M059J (cell line): ENCODE measurements around the gene TAGLN3. TPM values are rescaled to one million over a fixed set of nuclear protein-coding genes. Genes with fewer than 3 reads are reported as not detected.
A peak's percentile ranks its signal among the peaks of the same experiment; 100 is the strongest.
"Not testable (repeated sequence)": the region's sequence is repeated elsewhere in the genome, so short reads cannot be mapped to it uniquely, and the experiment has no call there.

ENCODE experiments used
- DNase-seq: peaks from one replicate; pipeline ENCODE4 v3.0.0-alpha.2; 2012; ENCODE audit warnings: low read depth
- total RNA-seq: library from RNA; depleted of rRNA; stranded (reverse); fragments of >200 nt; shearing (Covaris generic); gene quantifications from 2 replicates; pipeline ENCODE4 v1.2.3, GENCODE V29; 2014

TAGLN3 gene
- total RNA-seq, 1 experiment from 2014 or later, result 3.2 TPM

GRCh38 chr3:112010636-112011035, 11.9 kb downstream of the TAGLN3 start:
- DNase-seq, result no peak

GRCh38 chr3:112011376-112011940, 12.7 kb downstream of the TAGLN3 start:
- DNase-seq, result no peak

GRCh38 chr3:112012205-112012992, 13.7 kb downstream of the TAGLN3 start:
- no peak for DNase-seq

GRCh38 chr3:112013058-112013783, 14.5 kb downstream of the TAGLN3 start:
- DNase-seq, result peak; percentile 70

- no peak for DNase-seq
Measured at GRCh38 chr3:112013784-112014143, 15.0 kb downstream of the TAGLN3 start.

DNA sequence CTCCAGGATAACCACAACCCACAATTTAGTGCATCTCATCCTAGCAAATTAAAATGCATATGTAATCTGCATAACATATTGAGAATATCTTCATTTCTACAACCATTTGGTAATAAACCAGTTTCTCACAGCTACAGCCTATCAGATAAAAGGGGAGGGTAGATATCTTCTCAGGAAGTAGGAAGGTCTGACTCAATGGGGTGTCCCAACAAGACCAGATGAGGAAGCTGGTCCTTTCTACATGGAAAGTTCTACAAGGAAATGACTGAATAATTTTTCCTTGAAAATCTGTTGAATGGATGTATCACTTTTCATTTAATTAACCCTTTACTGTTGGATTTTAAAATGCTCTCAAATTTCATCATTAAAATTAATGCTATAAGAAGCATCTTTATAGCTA, 18.4 kb downstream of the TAGLN3 start:
- no peak for DNase-seq

DNA sequence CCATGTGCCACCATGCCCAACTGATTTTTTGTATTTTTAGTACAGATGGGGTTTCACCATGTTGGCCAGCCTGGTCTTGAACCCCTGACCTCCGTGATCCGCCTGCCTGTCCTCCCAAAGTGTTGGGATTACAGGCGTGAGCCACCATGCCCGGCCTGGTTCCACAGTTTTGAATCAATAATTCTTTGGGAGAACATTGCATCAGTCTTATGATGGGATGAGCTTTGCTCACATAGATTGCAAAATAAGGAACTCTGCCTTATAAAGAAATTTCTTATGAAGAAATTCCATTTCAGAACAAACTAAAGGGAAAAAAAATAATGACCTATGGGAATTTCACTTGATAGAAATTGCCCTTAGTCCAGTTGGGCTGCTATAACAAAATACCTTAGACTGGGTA, 20.0 kb downstream of the TAGLN3 start:
- no peak for DNase-seq

DNA sequence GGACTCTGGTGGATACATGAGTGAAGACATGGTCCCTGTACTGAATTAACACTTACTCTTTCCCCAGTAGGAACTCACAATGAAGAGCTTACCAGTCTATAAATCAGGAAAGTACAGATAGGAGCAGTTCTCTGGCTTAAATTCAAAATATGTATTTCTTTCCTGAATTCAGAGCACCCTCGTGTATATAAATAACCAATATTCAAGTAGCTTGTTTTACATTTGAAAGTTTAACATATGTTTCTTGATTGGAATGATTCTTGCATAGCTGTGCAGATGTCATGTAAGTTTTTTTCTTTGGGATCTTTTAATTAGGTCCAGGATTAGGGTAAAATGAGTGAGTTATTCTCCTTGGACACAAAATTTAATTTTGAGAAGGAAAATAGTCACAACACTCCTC, 21.0 kb downstream of the TAGLN3 start:
- no peak for DNase-seq

DNA sequence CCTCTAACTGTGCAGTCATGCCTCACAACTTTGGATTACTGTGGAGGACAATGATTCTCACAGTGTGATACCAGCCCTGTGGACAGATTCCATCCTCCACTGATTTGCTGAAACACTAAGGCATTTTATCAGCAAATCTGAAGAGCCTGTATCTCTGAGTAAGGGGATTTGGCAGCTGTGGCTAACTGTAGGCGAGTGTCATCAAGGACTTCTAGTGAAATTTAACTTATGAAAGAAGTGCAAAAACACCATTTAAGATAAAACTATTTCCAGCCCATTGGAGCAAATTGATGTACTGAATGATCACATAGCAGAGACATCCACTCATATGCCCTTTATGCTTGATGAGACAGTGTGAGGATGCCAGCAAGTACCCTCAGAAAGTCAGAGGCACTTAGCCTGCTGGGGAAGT, 22.0 kb downstream of the TAGLN3 start:
- DNase-seq, result no peak

DNA sequence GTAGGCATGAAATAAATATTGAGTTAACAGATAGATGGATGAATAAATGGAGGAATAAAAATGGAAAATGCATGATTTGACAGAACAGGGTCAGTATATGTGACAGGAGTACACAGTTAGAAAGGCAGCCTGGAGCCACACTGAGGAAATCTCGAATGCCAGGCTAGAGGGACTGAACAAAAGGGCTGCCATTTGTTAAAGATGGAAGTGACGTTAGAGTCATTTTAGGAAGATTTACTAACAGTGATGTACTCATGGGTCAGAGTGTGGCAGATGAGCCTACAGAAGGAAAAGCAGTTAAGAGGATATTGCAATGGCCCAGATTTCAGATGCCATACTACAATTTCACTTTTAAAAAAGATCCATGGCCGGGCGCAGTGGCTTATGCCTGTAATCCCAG, 28.4 kb downstream of the TAGLN3 start:
- DNase-seq, result no peak

- DNase-seq, result no peak
Measured at GRCh38 chr3:112027826-112028225, 29.1 kb downstream of the TAGLN3 start.

- DNase-seq, result no peak
Measured at GRCh38 chr3:112030901-112031300, 32.2 kb downstream of the TAGLN3 start.

DNA sequence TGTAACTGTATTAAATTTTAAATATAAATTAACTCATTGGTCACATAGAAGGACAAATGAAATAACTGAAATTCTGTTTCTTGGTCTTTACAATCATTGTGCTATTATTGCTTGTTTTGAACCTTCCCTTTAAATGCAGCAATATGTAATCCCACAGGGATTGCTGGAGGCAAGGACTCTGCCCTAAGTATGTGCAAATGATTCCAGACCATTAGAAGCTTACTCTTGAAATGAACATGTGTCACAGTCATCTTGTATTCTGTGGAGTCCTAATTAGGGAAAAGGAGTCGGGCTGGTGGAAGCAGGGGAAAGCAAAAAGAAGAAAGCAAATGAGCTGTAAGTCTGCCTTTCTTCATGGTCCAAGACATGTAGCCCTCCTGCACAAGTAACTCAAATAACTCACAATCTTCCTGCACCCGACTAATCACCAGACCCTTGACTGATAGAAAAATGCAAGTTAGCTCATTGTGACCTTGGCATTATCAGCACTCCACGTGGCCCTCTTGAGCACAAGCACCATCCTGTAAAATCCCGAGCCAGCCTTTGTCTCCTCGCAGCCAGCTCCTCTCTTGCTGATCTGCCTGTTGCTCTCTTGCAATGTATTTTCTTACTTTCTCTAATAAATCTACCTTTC, 33.5 kb downstream of the TAGLN3 start:
- DNase-seq, result no peak

GRCh38 chr3:112034436-112034835, 35.7 kb downstream of the TAGLN3 start, which contains the start of gene TMPRSS7:
TSS of gene TMPRSS7 (plus strand) at chr3:112034736. CDS start at chr3:112034846, 110 bp downstream.
- DNase-seq, result no peak

DNA sequence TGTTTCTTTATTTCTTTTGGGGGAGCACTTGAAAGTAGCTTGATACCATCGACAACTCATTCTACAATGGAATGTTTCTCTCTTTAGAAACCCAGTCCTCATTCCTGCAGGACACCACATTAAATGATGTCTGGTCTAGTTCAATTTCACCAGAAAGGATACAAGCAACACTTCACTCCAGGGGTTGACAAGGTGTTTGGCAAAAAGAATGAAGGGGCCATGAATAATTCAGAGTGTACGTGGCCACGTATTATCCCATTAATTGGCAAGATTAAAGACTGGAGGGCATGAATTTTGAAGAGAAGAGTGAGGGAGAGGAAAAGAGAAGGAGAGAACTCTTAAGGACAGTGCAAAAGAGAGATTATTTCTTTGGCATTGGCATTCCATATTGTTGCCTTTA, 36.5 kb downstream of the TAGLN3 start:
- no peak for DNase-seq

- not testable (repeated sequence) for DNase-seq
Measured at GRCh38 chr3:112037194-112037593, 38.5 kb downstream of the TAGLN3 start.

DNA sequence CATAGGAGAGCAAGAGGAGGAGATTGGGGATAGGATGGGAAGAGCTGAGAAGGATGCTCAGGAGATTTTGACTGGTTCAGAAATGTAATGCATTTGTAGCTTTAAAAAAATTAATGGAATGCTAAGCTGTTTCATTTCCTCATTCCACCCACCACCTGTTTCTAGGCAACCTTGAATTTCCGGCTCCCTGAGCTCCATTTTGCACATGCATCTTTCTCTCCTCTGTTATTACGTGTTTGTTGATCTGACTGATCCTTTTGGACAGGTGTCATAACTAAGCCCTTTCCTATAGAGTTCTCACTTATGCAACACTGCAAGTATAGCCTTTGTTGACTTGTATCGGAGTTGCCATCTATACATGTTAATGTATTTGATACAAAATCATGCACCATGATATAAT, 40.1 kb downstream of the TAGLN3 start:
- DNase-seq, result peak; percentile 38

DNA sequence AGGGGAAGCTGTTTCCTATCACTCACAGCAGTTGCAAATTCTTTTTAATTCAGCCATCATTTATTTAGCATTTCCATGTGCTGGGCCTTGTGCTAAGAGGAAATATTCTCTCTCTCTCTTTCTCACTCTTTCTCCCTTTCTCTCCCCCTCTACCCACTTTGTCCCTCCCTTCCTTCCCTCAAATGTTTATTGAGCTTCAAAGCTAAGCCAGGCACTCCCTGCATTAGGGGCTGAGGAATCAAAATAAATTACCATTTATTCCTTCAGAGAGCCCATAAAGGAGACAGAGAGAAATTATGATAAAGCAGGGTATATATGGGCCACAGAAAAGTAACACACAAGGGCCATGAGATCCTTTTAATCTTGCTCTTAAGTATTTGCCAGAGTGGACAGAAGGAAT, 42.6 kb downstream of the TAGLN3 start:
- DNase-seq, result no peak

GRCh38 chr3:112042842-112043280, 44.1 kb downstream of the TAGLN3 start:
- no peak for DNase-seq

GRCh38 chr3:112043621-112044201, 45.0 kb downstream of the TAGLN3 start:
- peak; percentile 81 for DNase-seq

DNA sequence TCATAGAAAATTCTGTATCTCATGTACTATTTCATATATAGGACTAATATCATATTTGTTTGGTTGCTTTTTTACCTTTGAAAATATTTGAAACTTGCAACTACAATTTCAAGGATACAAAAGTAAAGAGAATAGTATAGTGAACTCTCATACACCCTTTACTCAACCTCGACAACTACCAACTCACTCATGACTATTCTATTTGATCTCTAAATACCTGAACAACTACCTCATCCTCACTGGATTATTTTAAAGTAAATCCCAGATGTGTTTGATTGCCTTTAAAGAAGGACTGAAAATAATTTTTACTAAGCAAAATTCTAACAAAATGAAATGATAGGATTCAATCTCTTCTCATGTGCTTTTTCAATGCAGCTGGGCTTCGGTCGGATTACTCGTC, 47.9 kb downstream of the TAGLN3 start:
- DNase-seq, result peak; percentile 24

- DNase-seq, result no peak
Measured at GRCh38 chr3:112047264-112047663, 48.5 kb downstream of the TAGLN3 start.
